AG10803 (cell line): Measurements from ENCODE around the gene ARHGEF38.
"Not testable (repeated sequence)": the region's sequence is repeated elsewhere in the genome, so short reads cannot be mapped to it uniquely, and the experiment has no call there.

Source experiments
- DNase-seq: peaks from one replicate; pipeline ENCODE4 v3.0.0; 2010; ENCODE audit warnings: low read depth
- H3K4me3 ChIP-seq: 2 replicates; pipeline ENCODE4 v1.5.1; 2011; ENCODE audit warnings: mild to moderate bottlenecking, low read length, control low read depth
- CTCF ChIP-seq: conservative IDR thresholded peaks from 2 replicates; pipeline ENCODE4 v1.5.1; 2011; ENCODE audit warnings: mild to moderate bottlenecking, low read length, control low read depth, inconsistent platforms

Gene ARHGEF38

GRCh38 chr4:105605493-105605892, 53.1 kb downstream of the ARHGEF38 start:
- no peak for TF ChIP-seq CTCF
- DNase-seq: peak; percentile 41
- no peak overlapping the region for H3K4me3 ChIP-seq

- no peak for TF ChIP-seq CTCF
- no peak for DNase-seq
- no peak overlapping the region for H3K4me3 ChIP-seq
These were observed 55.5 kb downstream of the ARHGEF38 start for GRCh38 chr4:105607876-105608275.

GRCh38 chr4:105609819-105610218, 57.4 kb downstream of the ARHGEF38 start:
- H3K4me3 ChIP-seq, DNase-seq: not testable (repeated sequence)

GRCh38 chr4:105613306-105613705, 60.9 kb downstream of the ARHGEF38 start:
- TF ChIP-seq CTCF: no peak
- no peak for DNase-seq
- H3K4me3 ChIP-seq: no peak overlapping the region

GRCh38 chr4:105619188-105619931, 66.9 kb downstream of the ARHGEF38 start:
- H3K4me3 ChIP-seq: no peak overlapping the region
- no peak for DNase-seq
- no peak for TF ChIP-seq CTCF

- no peak overlapping the region for H3K4me3 ChIP-seq
- no peak for TF ChIP-seq CTCF
- peak; percentile 7 for DNase-seq
These were observed 68.4 kb downstream of the ARHGEF38 start for GRCh38 chr4:105620640-105621323.

GRCh38 chr4:105622269-105622668, 69.8 kb downstream of the ARHGEF38 start:
- H3K4me3 ChIP-seq: no peak overlapping the region
- no peak for DNase-seq
- no peak for TF ChIP-seq CTCF
